Measurements from ENCODE around the gene STK25. TPM values are rescaled to one million over a fixed set of nuclear protein-coding genes. Genes with fewer than 3 reads are reported as not detected.
A peak's percentile ranks its signal among the peaks of the same experiment; 100 is the strongest.
"Not testable (repeated sequence)": the region's sequence is repeated elsewhere in the genome, so short reads cannot be mapped to it uniquely, and the experiment has no call there.

Gene STK25
- total and polyA plus RNA-seq, 2 donors (not counting 1 experiment from before 2014, with no cell fraction given) = 168 to 197 TPM

DNA sequence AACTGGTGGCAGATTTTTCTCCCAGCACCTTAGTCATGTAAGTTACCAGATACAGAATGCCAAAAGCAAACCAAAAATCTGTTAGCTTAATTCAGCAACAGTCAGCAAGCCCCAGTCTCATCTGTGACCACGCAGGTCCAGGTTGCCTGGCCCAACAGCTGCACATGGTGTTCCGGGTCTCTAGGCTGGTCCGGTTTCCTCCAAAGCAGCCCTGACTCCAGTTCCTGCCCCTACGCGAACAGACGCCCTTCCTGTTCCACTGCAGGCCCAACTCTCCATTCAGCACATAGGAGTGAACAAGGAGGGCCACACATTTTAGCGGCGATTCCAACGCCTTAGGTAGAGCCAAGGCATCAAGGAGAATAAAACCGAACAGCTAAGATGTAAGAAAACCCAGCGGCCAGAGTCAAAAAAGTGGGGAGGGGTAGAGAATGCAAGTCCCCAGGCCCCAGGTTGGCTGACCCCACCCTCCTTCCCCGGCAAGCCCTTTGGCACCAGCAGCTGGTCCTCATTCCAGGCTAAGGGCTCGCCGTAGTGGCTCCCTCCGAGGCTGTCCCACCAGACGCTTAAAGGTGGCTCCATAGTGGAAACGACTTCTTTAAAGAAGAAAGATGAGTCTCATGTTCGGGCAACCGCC lies 1.5 kb downstream of the STK25 start:
- Histone ChIP-seq H4K20me1 (ENCODE audit: control insufficient read depth, extremely low read depth, insufficient read depth, low read length) (no peaks in the 10 kb centered on the region), H3K4me2 (ENCODE audit: extremely low read depth, insufficient read depth, low read length) (peak overlapping the region; percentile 72), H2AFZ (ENCODE audit: low read length) (no peak overlapping the region)

DNA sequence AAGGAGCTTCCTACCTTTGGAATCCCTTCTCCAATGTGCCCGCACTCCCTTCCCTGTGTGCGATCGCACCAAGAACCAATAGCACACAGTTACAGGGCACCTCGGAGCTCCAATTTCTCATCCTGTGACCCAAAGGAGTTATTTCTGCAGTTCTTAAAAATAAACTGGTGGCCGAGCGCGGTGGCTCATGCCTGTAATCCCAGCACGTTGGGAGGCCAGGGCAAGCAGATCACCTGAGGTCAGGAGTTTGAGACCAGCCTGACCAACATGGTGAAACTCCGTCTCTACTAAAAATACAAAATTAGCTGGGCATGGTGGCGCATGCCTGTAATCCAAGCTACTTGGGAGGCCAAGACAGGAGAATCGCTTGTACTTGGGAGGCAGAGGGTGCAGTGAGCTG lies 2.1 kb downstream of the STK25 start:
- H3K4me3 ChIP-seq (replicated peaks in 1 of 4; ENCODE audit: control extremely low read depth in 1 of 4, insufficient read depth in 1 of 4, low read depth in 3 of 4, low read length in 4 of 4); H4K20me1 ChIP-seq (ENCODE audit: control insufficient read depth, extremely low read depth, insufficient read depth, low read length); H3K27me3 ChIP-seq (ENCODE audit: control insufficient read depth, insufficient read depth, low read length); H3K4me1 ChIP-seq (ENCODE audit: control insufficient read depth, extremely low read depth, insufficient read depth, low read length); H3K27ac ChIP-seq (ENCODE audit: insufficient read depth, low read length); H3K9ac ChIP-seq (ENCODE audit: insufficient read depth, low read length); H3K36me3 ChIP-seq (ENCODE audit: control insufficient read depth, insufficient read depth, low read length); DNase-seq (ENCODE audit: low read depth in 2 of 2); H3K9me3 ChIP-seq (ENCODE audit: control insufficient read depth, insufficient read depth, low read depth, low read length); H2AFZ ChIP-seq (ENCODE audit: low read length): not testable (repeated sequence)
- H3K4me2 ChIP-seq (ENCODE audit: extremely low read depth, insufficient read depth, low read length) = peak overlapping the region; percentile 4
- H3K79me2 ChIP-seq (ENCODE audit: control insufficient read depth, insufficient read depth, low read length) = peaks cover 50% of the 10 kb centered on the region

More for the DNA sequence above, 1.5 kb downstream of the STK25 start:
- Histone ChIP-seq H3K9me3 (ENCODE audit: control insufficient read depth, insufficient read depth, low read depth, low read length) (no peaks in the 10 kb centered on the region), H3K79me2 (ENCODE audit: control insufficient read depth, insufficient read depth, low read length) (peaks cover 47% of the 10 kb centered on the region), H3K27me3 (ENCODE audit: control insufficient read depth, insufficient read depth, low read length) (no peaks in the 10 kb centered on the region), H3K9ac (ENCODE audit: insufficient read depth, low read length) (no peak overlapping the region), H3K4me1 (ENCODE audit: control insufficient read depth, extremely low read depth, insufficient read depth, low read length) (peaks cover 4% of the 10 kb centered on the region), H3K4me3 (replicated peaks in 1 of 4; ENCODE audit: control extremely low read depth in 1 of 4, insufficient read depth in 1 of 4, low read depth in 3 of 4, low read length in 4 of 4) (peak overlapping the region; percentile 64 to 82 (median 70)), H3K36me3 (ENCODE audit: control insufficient read depth, insufficient read depth, low read length) (no peaks in the 10 kb centered on the region), H3K27ac (ENCODE audit: insufficient read depth, low read length) (no peak overlapping the region)
- DNase-seq (ENCODE audit: low read depth in 2 of 2) = no peak
- TF ChIP-seq EZH2 (IDR thresholded peaks at IDR 0.05; ENCODE audit: low read length, missing control alignments) = no peak
- TF ChIP-seq, protein P1, sequence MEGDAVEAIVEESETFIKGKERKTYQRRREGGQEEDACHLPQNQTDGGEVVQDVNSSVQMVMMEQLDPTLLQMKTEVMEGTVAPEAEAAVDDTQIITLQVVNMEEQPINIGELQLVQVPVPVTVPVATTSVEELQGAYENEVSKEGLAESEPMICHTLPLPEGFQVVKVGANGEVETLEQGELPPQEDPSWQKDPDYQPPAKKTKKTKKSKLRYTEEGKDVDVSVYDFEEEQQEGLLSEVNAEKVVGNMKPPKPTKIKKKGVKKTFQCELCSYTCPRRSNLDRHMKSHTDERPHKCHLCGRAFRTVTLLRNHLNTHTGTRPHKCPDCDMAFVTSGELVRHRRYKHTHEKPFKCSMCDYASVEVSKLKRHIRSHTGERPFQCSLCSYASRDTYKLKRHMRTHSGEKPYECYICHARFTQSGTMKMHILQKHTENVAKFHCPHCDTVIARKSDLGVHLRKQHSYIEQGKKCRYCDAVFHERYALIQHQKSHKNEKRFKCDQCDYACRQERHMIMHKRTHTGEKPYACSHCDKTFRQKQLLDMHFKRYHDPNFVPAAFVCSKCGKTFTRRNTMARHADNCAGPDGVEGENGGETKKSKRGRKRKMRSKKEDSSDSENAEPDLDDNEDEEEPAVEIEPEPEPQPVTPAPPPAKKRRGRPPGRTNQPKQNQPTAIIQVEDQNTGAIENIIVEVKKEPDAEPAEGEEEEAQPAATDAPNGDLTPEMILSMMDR (conservative IDR thresholded peaks at IDR 0.05 in 1 of 2, IDR thresholded peaks at IDR 0.05 in 1 of 2; ENCODE audit: low read depth in 1 of 2, low read length in 2 of 2) = no peak

DNA sequence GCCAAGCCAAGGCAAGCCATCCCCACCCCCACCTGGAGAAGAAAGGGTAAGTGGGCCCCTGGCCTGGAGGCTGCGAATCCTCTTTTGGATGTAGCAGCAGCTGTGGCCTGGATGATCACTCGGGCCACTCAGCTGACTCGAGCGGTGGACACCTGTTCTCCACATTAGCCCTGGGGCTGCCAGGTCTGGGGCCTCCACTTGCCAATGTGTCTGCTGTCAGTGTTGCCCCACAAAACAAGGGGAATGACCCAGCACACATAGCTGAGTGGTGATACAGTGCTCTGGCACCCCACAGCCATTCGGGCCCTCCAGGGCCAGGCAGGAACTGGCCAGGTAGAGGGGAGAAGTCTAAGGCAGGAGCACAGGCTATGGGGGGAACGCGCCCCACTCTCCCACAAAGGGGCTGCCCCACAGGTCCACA lies 2.6 kb downstream of the STK25 start:
- DNase-seq (ENCODE audit: low read depth in 2 of 2) = no peak
- Histone ChIP-seq H3K36me3 (ENCODE audit: control insufficient read depth, insufficient read depth, low read length) (peaks cover 5% of the 10 kb centered on the region), H3K4me1 (ENCODE audit: control insufficient read depth, extremely low read depth, insufficient read depth, low read length) (peaks cover 4% of the 10 kb centered on the region), H3K4me3 (replicated peaks in 1 of 4; ENCODE audit: control extremely low read depth in 1 of 4, insufficient read depth in 1 of 4, low read depth in 3 of 4, low read length in 4 of 4) (no peak overlapping the region), H2AFZ (ENCODE audit: low read length) (no peak overlapping the region), H3K4me2 (ENCODE audit: extremely low read depth, insufficient read depth, low read length) (no peak overlapping the region), H4K20me1 (ENCODE audit: control insufficient read depth, extremely low read depth, insufficient read depth, low read length) (no peaks in the 10 kb centered on the region), H3K9me3 (ENCODE audit: control insufficient read depth, insufficient read depth, low read depth, low read length) (no peaks in the 10 kb centered on the region), H3K9ac (ENCODE audit: insufficient read depth, low read length) (no peak overlapping the region), H3K79me2 (ENCODE audit: control insufficient read depth, insufficient read depth, low read length) (peaks cover 55% of the 10 kb centered on the region), H3K27me3 (ENCODE audit: control insufficient read depth, insufficient read depth, low read length) (no peaks in the 10 kb centered on the region), H3K27ac (ENCODE audit: insufficient read depth, low read length) (no peak overlapping the region)
- TF ChIP-seq EZH2 (IDR thresholded peaks at IDR 0.05; ENCODE audit: low read length, missing control alignments) = no peak
- TF ChIP-seq, protein P1 (conservative IDR thresholded peaks at IDR 0.05 in 1 of 2, IDR thresholded peaks at IDR 0.05 in 1 of 2; ENCODE audit: low read depth in 1 of 2, low read length in 2 of 2) = no peak

Measured in fibroblast of lung (primary cell).